Stromal cell of bone marrow (primary cell): ENCODE results near the gene TPP1.

Source experiments
- DNase-seq: peaks from one replicate; pipeline ENCODE4 v3.0.0-alpha.2; 2012; ENCODE audit warnings: low read depth

Gene TPP1

DNA sequence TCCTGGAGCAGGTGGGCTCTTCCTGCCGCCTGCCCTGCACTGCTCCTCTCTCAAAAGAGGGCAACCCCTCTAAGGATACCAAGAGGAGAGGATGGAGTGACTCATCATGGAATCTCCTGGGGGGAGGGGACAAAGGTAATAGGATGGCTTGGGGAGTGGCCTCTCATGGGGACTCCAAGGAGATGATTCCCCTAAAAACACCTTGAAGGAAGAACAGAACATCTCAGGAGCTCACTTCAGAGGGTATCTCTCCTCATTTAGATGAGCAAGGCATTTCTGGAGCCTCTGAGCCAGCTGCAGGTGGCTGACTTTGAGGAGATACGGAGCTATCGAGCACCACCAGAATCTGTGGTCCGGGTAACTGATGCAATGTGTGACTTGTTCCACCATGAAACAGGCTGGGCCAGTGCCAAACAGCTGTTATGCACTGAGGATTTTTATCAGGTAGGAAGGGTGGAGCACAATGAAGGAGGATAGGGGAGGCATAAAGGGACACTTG, 56.1 kb downstream of the TPP1 start:
- no peak for DNase-seq
